T follicular helper cell (primary cell): ENCODE measurements around the gene SELENOM.

ENCODE experiments used
- DNase-seq: peaks from one replicate; pipeline ENCODE4 v3.0.0-alpha.2; 2020; ENCODE audit warnings: low read depth
- total RNA-seq, 2 experiments: gene quantifications; one replicate each; lab custom pipeline; 2026; lab: John Stamatoyannopoulos, UW

Gene SELENOM, protein sequence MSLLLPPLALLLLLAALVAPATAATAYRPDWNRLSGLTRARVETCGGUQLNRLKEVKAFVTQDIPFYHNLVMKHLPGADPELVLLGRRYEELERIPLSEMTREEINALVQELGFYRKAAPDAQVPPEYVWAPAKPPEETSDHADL
- 5.5 to 16.5 reads per million in 2 experiments for total RNA-seq

DNA sequence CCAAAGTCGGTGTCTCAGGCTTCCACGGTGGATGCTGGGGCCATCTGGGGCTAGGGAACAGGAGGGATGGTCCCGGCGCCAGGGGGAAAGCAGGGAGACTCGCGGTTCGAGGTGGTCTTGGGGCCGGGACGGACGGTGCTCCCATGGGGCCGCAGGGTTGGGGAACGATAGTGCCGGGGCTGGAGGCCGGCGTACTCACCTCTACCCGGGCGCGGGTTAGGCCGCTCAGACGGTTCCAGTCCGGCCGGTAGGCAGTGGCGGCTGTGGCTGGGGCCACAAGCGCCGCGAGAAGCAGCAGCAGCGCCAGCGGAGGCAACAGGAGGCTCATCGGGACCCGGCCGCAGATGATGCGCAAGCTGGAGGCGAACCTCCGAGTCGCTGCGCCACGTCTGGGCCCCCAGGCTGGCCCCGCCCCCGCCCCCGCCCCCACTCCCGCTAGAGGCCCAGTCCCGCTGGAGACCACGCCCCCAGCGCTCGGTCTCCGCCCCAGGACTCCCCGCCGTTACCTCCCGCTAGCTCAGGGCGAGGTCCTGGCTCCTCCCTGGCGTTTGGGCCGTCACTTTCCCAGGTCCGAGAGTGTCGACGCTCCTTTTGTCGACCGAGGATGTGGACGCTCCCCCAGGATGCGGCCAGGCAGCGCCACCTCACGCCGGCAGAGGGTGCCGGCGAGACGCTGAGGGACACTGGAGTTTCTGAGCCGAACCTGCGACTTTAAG, at the start of gene SELENOM:
Gene SELENOM (minus strand): TSS at position 391 of the 716 bp plus-strand sequence. CDS start 63 bp downstream, at position 328.
- DNase-seq, result peak; percentile 82

DNA sequence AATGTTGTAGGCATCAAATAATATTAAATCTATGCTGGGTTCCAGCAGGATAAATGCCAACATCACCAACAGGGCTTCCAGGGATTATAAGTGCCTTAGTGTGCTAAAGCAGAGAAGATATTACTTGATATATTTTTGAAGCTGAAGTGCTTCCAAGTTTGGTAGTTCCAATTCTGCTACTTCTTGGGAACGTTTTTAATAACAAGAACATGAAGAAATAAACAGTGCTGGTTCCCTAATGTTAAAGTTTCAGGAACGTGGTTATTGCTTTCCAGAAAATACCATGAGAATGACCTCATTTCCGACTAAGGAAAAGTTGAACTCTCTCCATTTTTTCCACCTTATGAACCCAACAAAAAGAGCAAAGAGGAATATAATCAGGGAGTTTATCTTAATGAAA, 48.1 kb upstream of the SELENOM start:
- DNase-seq, result no peak

DNA sequence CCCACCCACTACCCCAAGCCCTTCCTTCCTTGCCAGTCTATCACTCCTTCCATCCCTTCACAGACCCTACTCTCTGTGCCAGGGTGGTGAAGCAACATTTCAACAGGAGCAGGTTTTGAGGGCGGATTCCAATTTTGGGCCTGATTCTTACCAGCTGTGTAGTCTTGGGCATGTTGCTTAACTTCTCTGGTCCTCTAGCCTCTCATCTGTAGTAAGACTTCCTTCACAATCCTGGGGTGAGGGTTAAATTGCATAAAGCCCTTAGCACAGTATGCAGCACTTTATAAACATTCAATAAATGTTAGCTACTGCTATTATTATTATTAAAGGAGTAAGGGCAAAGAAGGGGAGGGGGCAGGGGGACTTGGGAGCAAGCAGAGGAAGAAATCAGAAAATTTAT, 47.6 kb upstream of the SELENOM start:
- no peak for DNase-seq

DNA sequence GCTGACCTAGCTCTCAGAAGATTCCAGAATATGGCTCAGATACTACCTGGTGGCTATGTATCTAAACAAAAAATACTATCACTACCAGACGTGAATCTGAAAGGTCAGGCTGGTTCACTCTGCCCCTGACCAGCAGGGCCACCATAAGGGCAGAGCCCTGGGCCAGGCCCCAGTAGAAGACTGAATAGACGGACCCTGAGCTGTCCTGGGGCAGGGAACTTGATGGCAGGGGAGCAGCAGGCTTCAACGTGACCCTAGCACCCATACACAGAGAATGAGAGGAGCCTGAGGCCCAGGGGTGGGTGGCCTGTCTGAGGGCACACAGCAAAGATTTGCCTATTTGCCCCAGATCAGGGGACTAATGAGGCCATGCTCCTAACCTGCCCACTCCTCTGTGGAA, 46.0 kb upstream of the SELENOM start:
- no peak for DNase-seq

DNA sequence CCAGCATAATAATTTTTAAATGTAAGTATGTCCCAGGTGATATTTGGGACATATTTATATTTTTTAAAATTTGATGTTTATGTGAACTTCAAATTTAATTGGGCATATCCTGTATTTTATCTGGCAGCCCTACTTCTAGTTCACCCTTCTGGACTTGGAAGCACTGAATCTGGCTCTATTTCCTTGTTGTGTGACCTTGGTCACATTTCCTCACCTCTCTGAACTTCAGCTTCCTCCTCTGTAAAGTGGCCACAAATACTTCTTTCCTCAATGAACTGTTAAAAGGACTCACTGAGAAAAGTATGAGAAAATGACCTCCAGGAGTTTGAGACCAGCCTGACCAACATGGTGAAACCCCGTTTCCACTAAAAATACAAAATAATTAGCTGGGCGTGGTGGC, 44.5 kb upstream of the SELENOM start:
- no peak for DNase-seq

DNA sequence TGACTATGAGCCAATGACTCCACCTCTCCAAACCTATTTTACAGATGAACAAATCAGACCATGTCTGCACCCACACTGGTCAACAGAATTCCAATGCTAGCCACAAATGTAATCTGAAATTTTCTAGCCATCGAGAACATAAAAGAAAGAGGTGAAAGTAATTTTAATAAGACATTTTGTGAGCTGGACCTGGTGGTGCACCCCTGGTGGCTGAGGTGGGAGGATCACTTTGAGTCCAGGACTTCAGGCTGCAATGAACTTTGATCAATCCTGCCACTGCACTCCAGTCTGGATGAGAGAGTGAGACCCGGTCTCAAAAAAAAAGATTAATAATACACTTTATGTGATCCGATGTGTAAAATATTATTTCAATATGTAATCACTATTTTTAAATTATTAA, 43.2 kb upstream of the SELENOM start:
- DNase-seq, result no peak

DNA sequence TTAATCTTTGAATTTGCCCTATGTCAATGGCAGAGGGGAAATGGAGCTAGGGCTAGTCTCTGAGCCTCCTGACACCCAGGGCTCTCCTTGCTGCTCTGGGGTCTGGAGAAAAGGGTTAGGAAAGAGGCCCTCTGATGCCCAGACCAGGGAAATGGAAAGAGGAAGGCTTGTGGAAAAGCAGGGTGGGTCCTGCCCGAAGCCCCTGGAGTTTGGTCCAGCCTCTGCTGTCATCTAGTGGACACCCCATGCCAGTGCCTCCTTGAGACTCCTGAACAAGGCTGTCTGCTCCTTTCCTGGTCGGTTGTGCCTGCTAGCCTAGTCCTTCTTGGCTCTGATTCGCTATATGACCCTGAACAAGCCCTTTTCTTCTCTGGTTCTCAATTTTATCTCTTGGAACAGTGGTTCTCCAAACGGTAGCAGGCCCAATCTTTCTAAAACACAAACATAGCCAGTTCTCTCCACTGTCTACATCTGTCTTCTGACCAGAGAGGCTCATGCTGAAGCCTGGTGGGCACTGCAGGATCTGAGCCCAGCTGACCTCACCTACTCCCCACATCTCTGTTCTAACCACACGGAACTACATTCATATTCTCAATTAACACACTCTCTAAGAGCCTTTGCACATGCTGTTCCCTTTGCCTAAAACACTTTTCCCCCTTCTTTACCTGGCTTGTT, 41.7 kb upstream of the SELENOM start:
- no peak for DNase-seq

DNA sequence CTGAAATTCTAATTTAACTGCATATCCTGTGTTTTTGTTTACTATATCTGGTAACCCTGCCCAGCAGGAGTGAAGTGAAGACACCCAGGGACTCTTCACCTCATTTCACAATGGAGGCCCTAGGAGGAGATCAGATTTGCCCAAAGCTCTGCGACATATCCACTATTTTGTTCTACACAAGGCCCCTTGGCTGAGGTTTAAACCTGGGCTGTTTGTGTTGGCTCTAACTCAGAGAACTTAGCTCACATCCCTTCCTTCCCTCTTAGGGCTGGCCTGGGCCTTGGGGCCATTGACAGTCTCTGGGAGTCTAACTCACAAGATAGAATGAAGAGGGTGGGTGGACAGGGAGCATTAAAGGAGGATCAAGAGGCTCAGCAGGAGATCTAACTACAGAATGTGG, 41.1 kb upstream of the SELENOM start:
- no peak for DNase-seq

DNA sequence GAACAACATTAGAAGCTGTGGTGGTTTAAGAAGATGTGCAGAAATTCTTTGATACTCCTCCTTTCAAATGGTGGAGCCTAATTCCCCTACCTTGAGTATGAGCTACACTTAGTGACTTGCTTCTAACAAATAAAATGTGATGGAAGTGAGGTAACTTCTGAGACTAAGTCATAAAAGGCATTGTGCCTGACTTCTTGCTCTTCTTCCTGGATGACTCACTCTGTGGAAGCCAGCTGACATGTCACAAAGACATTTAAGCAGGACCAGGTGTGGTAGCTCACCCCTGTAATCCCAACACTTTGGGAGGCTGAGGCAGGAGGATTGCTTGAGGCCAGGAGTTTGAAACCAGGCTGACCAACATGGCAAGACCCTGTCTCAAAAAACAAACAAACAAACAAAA, 36.9 kb upstream of the SELENOM start:
- DNase-seq, result no peak

DNA sequence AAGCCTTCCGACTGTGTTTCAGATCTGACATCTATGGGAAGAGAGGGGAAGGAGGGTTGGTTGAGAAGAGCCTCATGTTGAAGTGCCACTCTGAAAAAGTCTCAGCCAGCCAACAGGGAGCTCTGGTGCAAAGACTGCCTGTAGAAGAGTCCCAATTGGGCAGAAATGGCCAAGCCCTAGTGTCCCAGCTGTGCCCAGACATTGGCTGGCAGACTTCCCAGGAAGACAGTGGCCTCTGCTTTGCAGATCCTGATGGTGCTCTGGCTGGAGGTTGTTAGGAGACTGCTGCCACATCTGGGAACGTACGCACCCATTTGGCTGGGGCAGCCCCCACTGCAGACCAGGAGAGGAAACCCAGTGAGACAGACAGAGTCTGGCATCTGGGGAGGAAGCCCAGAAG, 36.2 kb upstream of the SELENOM start:
- no peak for DNase-seq

DNA sequence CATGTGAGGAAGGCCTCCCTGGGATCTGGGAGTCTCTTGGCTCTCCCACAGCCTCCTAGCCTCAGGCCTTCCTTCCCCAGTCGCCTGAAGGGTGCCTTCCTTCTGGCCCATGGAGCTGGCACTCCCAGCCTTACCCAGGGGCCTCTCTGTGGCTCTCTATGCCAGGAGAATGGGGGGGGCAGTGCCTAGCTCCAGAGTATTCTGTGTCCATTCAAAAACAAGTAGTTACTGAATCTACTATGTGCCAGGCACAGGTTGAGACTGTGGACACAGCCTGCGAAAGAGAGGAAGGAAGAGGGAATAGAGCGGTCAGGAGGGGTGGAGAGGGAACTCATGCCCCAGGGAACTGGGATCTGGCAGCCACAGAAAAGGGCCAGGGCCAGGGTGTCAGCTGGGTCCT, 35.7 kb upstream of the SELENOM start:
- no peak for DNase-seq

DNA sequence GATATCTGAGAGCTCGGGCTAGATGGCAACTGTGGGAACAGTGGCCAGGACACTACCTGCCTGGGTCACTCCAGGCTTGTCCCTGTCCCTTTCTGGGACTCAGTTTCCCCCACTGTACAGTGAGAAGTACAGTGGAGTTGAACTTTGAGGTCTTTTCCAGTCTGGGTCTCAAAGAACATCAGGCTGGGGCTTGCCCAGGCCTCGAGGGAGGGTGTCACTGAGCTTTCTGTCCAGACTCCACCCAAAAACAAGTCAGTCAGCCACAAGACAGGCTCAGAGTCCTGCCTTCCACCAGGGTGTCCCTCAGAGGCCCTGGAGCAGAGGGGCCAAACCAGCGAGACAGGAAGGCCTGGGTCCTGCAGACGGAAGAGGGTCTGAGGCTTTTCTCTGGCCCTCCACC, 34.9 kb upstream of the SELENOM start:
- DNase-seq, result no peak

DNA sequence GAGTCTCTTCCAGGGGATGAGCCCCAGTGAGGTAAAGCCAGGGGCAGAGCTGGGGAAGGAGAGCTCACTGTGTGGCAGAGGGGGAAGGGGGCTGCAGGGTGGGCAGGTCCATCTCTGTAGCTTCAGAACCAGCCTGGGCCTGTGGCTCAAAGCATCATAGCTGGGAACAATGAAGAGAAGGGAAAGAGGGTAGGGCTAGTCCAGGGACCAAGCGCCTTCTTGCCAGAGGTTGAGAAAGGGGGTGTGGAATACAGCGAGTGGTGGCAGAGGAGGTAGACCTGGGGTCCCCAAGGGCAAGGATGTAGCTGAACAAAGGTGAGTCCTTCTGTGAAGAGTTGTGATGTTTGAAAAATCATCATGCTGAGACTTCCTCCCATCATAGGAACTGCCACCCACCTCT, 34.2 kb upstream of the SELENOM start:
- DNase-seq, result no peak

DNA sequence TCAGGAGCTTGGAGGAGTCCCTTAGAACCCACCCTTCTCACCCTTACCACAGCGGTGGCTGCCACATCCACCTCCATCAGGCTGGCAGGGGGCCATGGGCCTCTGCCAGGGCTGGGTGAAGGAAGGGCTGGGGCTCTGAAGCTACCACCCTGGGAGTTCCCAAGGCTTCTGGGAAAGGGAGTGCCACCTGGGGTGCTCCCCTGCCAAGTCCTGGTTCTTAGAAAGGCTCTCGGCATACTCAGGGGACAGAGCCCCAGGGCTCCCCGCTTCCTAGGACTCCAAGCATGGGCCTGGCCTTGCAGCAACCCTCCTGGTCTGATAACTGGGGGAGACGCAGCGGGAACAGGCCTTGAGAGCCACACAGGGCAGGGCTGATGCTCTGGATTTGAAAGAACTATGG, 33.4 kb upstream of the SELENOM start:
- DNase-seq, result no peak

DNA sequence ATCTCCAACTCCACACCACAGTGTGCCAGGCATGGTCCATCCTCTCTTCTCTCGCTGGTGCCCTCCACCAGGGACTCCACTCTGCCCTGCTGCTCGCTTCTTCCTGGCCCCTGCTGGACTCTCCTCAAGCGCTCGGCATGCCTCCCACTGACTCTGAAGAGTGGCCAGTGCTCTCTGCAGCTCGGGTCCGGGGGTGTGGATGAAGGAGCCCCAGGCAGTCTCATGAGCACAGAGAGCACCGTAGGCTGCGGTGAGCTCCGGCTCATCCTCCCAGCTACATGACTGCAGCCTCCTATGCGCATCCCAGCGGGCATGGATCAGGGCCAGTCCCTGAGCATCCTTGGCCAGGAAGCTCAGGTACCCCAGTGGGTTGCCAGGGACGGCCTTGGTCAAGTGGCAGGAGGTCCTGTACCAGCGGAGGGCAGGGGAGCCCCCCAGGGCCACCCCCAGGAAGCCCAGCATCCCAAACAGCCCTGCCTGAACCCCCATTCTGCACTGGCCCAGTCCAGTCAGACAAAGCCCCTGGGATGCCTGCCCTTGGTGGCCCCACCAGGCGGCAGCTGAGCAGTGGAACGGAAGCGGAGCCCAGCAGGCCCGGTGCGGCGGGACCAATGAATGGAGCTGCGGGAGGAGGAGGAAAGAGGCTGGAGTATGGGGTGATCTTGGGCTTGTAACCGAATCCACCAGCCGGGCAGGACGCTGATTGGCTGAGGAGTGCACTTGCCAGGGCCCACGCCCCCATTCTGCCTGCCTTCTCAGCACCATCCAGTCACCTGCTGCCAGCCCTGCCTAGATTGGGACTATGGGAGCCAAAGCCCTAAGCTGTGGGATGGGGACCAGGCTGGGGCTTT, 32.7 kb upstream of the SELENOM start, which contains the start of gene PLA2G3:
Gene PLA2G3 (minus strand): TSS at position 643 of the 851 bp plus-strand sequence. CDS start 154 bp downstream, at position 489.
- no peak for DNase-seq

DNA sequence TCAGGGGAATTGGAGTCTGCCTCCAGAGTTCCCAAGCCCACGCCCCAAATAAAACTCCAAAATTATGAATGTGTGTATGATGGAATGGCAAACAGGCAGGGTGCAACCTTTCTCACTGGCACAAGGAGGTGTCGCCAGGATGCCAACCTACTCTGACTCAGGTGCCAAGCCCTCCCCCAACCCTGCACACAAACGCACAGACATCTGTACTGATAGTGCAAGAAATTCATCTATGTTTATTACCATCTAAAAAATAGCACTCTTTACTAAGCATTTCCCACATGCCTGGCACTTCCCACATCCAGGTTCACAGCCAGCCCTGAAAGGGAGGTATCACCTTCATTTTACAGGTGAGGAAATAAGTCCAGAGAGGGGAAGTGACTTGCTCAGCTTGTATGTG, 31.7 kb upstream of the SELENOM start:
- no peak for DNase-seq

DNA sequence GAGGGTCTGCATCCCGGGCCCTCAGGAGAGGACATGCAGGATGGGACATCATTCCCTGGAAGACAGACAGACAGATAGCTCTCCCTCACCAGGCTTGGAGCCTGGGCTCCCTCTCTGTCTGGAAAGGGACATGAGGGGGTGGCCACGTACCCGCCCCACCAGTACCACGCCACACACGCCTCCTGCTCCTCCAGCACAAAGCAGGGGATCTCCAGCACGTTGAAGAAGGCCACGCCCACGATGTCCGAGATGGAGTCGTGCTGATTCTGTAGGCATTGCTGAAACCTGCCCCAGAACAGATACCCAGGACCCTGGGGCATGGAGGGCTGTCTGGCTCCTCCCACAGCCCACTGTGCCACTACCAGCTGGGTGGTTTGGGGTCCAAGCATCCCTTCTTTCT, 30.8 kb upstream of the SELENOM start:
- no peak for DNase-seq

DNA sequence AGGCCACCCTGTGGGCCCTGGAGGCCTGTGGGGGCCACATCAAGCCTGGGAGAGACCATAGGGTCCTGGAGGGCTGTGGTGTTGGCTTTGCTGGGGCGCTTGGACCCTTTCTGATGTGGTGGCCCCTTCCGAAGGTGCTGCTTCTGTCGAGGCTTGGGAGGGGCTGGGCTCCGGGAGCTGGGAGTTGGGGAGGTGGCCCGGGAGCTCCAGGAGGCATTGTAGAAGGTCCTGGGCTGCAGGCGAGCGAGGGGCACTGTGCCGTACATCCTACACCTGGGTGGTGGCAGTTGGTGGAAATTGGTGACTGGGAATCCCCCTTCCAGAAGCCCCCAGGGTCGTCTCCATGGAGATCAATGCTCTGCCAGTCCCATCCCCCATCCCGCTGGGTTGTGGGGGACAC, 30.4 kb upstream of the SELENOM start:
- no peak for DNase-seq

DNA sequence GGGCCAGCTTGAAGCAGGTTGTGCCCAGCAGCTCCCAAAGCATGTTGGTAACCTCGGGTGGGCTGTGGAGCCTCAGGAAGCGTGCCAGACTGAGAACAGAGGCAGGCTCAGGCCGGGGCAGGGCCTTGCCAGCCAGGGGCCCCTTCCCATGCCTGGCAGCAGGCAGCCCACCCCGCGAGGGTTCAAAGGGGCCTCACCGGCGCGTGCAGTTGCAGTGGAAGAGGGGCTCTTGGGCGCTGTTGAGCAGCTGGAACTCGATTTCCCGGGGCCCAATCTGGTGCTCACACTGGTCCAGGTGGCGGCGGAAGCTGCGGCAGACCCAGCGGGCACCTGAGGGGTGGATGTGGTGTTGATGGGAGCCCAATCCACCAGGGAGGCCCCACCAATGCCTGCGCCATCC, 29.3 kb upstream of the SELENOM start:
- no peak for DNase-seq

DNA sequence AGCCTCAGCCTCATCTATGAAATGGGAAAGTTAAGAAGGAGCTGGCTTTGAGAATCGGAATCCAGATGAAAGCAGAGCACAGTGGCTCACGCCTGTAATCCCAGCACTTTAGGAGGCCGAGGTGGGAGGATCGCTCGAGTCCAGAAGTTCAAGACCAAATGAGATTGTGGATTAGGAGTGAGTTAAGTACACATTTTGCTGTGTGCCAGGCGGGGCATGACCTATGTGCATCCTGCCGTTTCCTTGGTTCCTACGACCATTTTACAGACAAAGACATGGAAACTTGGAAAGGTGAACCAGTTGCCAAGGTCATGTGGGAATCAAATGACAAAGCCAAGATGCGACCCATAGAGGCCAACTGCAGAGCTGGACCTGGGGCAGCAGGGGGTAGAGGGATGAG, 28.8 kb upstream of the SELENOM start:
- no peak for DNase-seq

DNA sequence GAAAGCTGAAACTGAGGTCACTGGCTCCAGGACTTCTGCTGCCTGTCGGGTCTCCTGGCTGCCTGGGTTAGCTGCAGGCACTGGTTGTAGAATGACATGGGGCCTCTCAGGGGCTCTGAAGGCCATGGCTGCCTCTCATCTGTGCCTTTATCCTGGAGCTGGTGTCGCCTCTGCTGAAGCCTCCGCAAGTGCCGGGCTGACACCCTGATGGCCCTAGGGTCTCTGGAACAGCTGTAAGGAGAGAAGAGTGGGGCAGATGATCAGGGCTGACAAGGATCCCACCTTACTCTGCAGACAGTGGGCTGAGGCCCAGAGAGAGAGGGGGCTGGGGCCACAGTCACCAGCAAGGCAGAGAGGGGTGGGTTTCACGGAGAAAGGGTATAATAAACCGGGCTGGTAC, 28.3 kb upstream of the SELENOM start:
- no peak for DNase-seq

DNA sequence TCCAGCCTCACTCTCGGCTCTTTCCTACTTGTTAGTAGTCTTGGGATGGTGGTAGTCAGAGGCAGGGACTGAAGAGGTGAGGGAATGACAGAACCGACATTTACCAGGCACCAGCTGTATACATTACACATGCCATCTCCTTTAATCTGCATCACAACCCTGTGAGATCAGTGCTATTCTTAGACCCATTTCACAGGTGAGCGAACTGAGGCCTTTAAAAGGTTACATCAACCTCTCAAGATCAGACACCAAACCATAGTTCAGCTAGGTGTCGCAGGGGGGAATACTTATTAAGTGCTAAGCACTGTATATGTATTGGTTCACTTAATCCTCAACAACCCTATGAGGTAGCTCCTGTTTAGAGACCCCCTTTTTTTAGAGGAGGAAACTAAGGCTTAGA, 27.3 kb upstream of the SELENOM start:
- DNase-seq, result no peak
